ENCODE measurements around the gene TEX52.

Gene TEX52

GRCh38 chr12:2800046-2800570 lies 56.7 kb downstream of the TEX52 start:
- Histone ChIP-seq H3K27me3 (peaks cover 2% of the 10 kb centered on the region), H3K4me3 (ENCODE audit: low read depth in 1 of 2, low read length in 1 of 2) (no peak overlapping the region), H3K36me3 (no peaks in the 10 kb centered on the region), H3K9me3 (no peaks in the 10 kb centered on the region), H3K27ac (no peak overlapping the region), H3K4me1 (ENCODE audit: control insufficient read depth in 1 of 2, insufficient read depth in 1 of 2, low read depth in 1 of 2, low read length in 1 of 2) (peaks cover 10 to 13% of the 10 kb centered on the region in 2 experiments)
- TF ChIP-seq, protein P1, sequence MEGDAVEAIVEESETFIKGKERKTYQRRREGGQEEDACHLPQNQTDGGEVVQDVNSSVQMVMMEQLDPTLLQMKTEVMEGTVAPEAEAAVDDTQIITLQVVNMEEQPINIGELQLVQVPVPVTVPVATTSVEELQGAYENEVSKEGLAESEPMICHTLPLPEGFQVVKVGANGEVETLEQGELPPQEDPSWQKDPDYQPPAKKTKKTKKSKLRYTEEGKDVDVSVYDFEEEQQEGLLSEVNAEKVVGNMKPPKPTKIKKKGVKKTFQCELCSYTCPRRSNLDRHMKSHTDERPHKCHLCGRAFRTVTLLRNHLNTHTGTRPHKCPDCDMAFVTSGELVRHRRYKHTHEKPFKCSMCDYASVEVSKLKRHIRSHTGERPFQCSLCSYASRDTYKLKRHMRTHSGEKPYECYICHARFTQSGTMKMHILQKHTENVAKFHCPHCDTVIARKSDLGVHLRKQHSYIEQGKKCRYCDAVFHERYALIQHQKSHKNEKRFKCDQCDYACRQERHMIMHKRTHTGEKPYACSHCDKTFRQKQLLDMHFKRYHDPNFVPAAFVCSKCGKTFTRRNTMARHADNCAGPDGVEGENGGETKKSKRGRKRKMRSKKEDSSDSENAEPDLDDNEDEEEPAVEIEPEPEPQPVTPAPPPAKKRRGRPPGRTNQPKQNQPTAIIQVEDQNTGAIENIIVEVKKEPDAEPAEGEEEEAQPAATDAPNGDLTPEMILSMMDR (IDR thresholded peaks at IDR 0.05): no peak

Measured in neutrophil (primary cell).